ENCODE data around the gene ATP10A.

GRCh38 chr15:25727867-25728600 is 135.1 kb downstream of the ATP10A start:
- TF ChIP-seq CTCF (IDR thresholded peaks at IDR 0.05) = no peak
- no peak for TF ChIP-seq POLR2A (IDR thresholded peaks at IDR 0.05)
